HEK293 (cell line): ENCODE data around the gene DNAJC17.

Source experiments
- ELK4 ChIP-seq: IDR thresholded peaks from 2 replicates; pipeline ENCODE4 v1.6.1; 2011; ENCODE audit warnings: mild to moderate bottlenecking, low read depth, low read length, borderline replicate concordance
- GLIS2 ChIP-seq: fragments of 450-650 bp; formaldehyde crosslinking; IDR thresholded peaks from 2 replicates; pipeline ENCODE4 v1.5.1; 2016; ENCODE audit warnings: missing biosample characterization, missing genetic modification characterization
- KLF17 ChIP-seq: fragments of 450-650 bp; formaldehyde crosslinking; IDR thresholded peaks from 2 replicates; pipeline ENCODE4 v1.5.1; 2016; ENCODE audit warnings: missing biosample characterization, missing genetic modification characterization
- KLF9 ChIP-seq: fragments of 450-650 bp; formaldehyde crosslinking; IDR thresholded peaks from 2 replicates; pipeline ENCODE4 v1.5.1; 2016; ENCODE audit warnings: missing biosample characterization, missing genetic modification characterization, low read depth
- PRDM10 ChIP-seq: fragments of 450-650 bp; formaldehyde crosslinking; IDR thresholded peaks from 2 replicates; pipeline ENCODE4 v1.5.1; 2016; ENCODE audit warnings: missing biosample characterization, missing genetic modification characterization
- WT1 ChIP-seq: fragments of 450-650 bp; formaldehyde crosslinking; IDR thresholded peaks from 2 replicates; pipeline ENCODE4 v1.5.1; 2016; ENCODE audit warnings: missing biosample characterization, missing genetic modification characterization
- ZBTB11 ChIP-seq: fragments of 450-650 bp; formaldehyde crosslinking; conservative IDR thresholded peaks from 2 replicates; pipeline ENCODE4 v1.5.1; 2016; ENCODE audit warnings: low read depth, missing biosample characterization, missing genetic modification characterization
- ZBTB44 ChIP-seq: fragments of 450-650 bp; IDR thresholded peaks from 2 replicates; pipeline ENCODE4 v1.5.1; 2018; ENCODE audit warnings: missing biosample characterization, mild to moderate bottlenecking, missing genetic modification characterization
- ZIC2 ChIP-seq: fragments of 450-650 bp; formaldehyde crosslinking; IDR thresholded peaks from 2 replicates; pipeline ENCODE4 v1.5.1; 2016; ENCODE audit warnings: missing biosample characterization, missing genetic modification characterization
- ZNF121 ChIP-seq: fragments of 450-650 bp; formaldehyde crosslinking; IDR thresholded peaks from 2 replicates; pipeline ENCODE4 v1.5.1; 2016; ENCODE audit warnings: missing biosample characterization, missing genetic modification characterization
- ZNF302 ChIP-seq: fragments of 450-650 bp; formaldehyde crosslinking; IDR thresholded peaks from 2 replicates; pipeline ENCODE4 v1.5.1; 2016; ENCODE audit warnings: missing biosample characterization, missing genetic modification characterization, low read depth
- ZNF324 ChIP-seq: fragments of 450-650 bp; formaldehyde crosslinking; IDR thresholded peaks from 2 replicates; pipeline ENCODE4 v1.5.1; 2016; ENCODE audit warnings: missing biosample characterization, missing genetic modification characterization
- ZNF335 ChIP-seq: fragments of 450-650 bp; formaldehyde crosslinking; conservative IDR thresholded peaks from 2 replicates; pipeline ENCODE4 v1.5.1; 2016; ENCODE audit warnings: missing biosample characterization, missing genetic modification characterization
- ZNF433 ChIP-seq: fragments of 450-650 bp; formaldehyde crosslinking; IDR thresholded peaks from 2 replicates; pipeline ENCODE4 v1.5.1; 2016; ENCODE audit warnings: missing biosample characterization, missing genetic modification characterization, low read depth
- ZNF449 ChIP-seq: fragments of 450-650 bp; formaldehyde crosslinking; IDR thresholded peaks from 2 replicates; pipeline ENCODE4 v1.5.1; 2017; ENCODE audit warnings: missing biosample characterization, mild to moderate bottlenecking, missing genetic modification characterization, moderate library complexity
- ZNF510 ChIP-seq: fragments of 450-650 bp; formaldehyde crosslinking; IDR thresholded peaks from 2 replicates; pipeline ENCODE4 v1.5.1; 2018; ENCODE audit warnings: mild to moderate bottlenecking, missing genetic modification characterization, missing biosample characterization; ENCODE audit not compliant: insufficient replicate concordance
- ZNF513 ChIP-seq: fragments of 450-650 bp; IDR thresholded peaks from 2 replicates; pipeline ENCODE4 v1.5.1; 2018; ENCODE audit warnings: missing biosample characterization, missing genetic modification characterization
- ZNF600 ChIP-seq: fragments of 450-650 bp; formaldehyde crosslinking; IDR thresholded peaks from 2 replicates; pipeline ENCODE4 v1.5.1; 2016; ENCODE audit warnings: missing biosample characterization, missing genetic modification characterization
- ZXDB ChIP-seq: fragments of 450-650 bp; formaldehyde crosslinking; IDR thresholded peaks from 2 replicates; pipeline ENCODE4 v1.5.1; 2016; ENCODE audit warnings: missing biosample characterization, missing genetic modification characterization

Gene DNAJC17

GRCh38 chr15:40807028-40807887, at the start of gene DNAJC17, which contains the start of gene ZFYVE19 (continued):
- TF ChIP-seq ZBTB44 (tag by site-specific recombination) (peak; percentile 88), ZNF302 (tag by site-specific recombination) (no peak), ZNF324 (peak; percentile 70), ZNF121 (tag by site-specific recombination) (no peak), ZNF335 (tag by site-specific recombination) (peak; percentile 97), ZBTB11 (no peak; the same call in 1 of the 2 replicates), ZXDB (tag by site-specific recombination) (peak; percentile 66; the same call in 1 of the 2 replicates), KLF17 (peak; percentile 49; the same call in 1 of the 2 replicates), ZIC2 (tag by site-specific recombination) (peak; percentile 28; the same call in 1 of the 2 replicates), ELK4 (no peak), ZNF513 (tag by site-specific recombination) (no peak), ZNF510 (tag by site-specific recombination) (no peak), WT1 (tag by site-specific recombination) (peak; percentile 19; the same call in 1 of the 2 replicates), KLF9 (peak; percentile 91), ZNF433 (tag by site-specific recombination) (no peak), PRDM10 (tag by site-specific recombination) (peak; percentile 63; the same call in 1 of the 2 replicates), GLIS2 (tag by site-specific recombination) (peak; percentile 74), ZNF600 (peak; percentile 49), ZNF449 (tag by site-specific recombination) (no peak)
- TF ChIP-seq, all 188 proteins: peak for 38
